ENCODE measurements around the gene KRTAP29-1.
"Not testable (repeated sequence)": the region's sequence is repeated elsewhere in the genome, so short reads cannot be mapped to it uniquely, and the experiment has no call there.

KRTAP29-1 gene

GRCh38 chr17:41301916-41302901 is at the start of gene KRTAP29-1:
KRTAP29-1 (minus strand) TSS chr17:41302851; CDS start chr17:41302851, 0 bp downstream.
- no peaks in the 10 kb centered on the region for H3K4me1 ChIP-seq (ENCODE audit: control insufficient read depth, insufficient read depth, low read length)
- no peak within 1 kb of the TSS for H3K9ac ChIP-seq (ENCODE audit: low read length)
- no peaks in the 10 kb centered on the region for H3K36me3 ChIP-seq (ENCODE audit: control insufficient read depth, insufficient read depth, low read length)
- H3K27me3 ChIP-seq (ENCODE audit: control insufficient read depth, insufficient read depth, low read length) = no peaks in the 10 kb centered on the region
- H3K27ac ChIP-seq (ENCODE audit: low read depth, low read length) = no peak within 1 kb of the TSS
- no peak within 1 kb of the TSS for H3K4me3 ChIP-seq (ENCODE audit: low read length)

DNA sequence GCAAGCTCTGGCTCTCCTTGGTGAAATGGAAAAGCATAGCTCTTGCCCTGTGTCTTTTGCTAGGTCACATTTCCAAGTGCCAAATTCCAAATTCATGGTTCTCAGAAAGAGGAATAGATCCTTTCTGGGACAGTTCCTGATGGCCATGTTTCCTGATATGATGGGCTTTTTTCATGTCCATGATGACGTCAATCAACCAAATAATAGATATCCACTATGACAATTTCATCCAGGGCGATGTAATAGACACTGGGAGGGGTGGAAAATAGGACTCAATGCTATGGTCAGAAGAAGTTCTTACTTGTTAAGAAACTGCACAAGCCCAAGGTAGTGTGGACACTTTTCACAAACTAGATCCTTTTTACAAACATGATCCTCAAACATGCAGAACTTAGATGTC is 48.5 kb upstream of the KRTAP29-1 start:
- Histone ChIP-seq H3K36me3 (ENCODE audit: control insufficient read depth, insufficient read depth, low read length) (no peaks in the 10 kb centered on the region), H3K9ac (ENCODE audit: low read length) (no peak overlapping the region), H3K27me3 (ENCODE audit: control insufficient read depth, insufficient read depth, low read length) (no peaks in the 10 kb centered on the region), H3K27ac (ENCODE audit: low read depth, low read length) (no peak overlapping the region), H3K4me1 (ENCODE audit: control insufficient read depth, insufficient read depth, low read length) (no peaks in the 10 kb centered on the region), H3K4me3 (ENCODE audit: low read length) (no peak overlapping the region)

DNA sequence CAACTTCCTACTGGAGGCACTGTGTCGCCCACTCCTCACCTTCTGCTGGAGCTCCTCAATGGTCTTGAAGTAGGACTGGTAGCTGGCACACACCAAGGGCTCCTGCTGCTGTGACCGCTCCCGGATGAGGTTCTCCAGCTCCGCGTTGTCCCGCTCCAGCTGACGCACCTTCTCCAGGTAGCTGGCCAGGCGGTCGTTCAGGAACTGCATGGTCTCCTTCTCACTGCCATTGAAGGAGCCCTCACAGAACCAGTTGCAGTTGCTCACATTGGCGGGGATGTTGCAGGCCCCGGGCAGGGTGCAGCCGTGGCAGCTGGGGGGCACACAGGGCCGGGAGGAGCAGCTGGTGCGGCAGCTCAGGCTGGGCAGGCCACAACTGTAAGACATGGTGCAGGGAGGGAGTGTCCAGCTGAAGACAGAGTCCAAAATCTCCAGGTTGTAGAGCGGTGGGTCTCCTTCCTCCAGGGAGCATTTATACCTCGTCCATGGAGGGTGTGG is 47.8 kb upstream of the KRTAP29-1 start, which contains the start of gene KRT33A:
Gene KRT33A (minus strand): TSS at position 448 of the 498 bp plus-strand sequence. CDS start 61 bp downstream, at position 387.
- not testable (repeated sequence) for H3K9ac ChIP-seq (ENCODE audit: low read length); H3K36me3 ChIP-seq (ENCODE audit: control insufficient read depth, insufficient read depth, low read length); H3K4me3 ChIP-seq (ENCODE audit: low read length); H3K4me1 ChIP-seq (ENCODE audit: control insufficient read depth, insufficient read depth, low read length); H3K27ac ChIP-seq (ENCODE audit: low read depth, low read length); H3K27me3 ChIP-seq (ENCODE audit: control insufficient read depth, insufficient read depth, low read length)

DNA sequence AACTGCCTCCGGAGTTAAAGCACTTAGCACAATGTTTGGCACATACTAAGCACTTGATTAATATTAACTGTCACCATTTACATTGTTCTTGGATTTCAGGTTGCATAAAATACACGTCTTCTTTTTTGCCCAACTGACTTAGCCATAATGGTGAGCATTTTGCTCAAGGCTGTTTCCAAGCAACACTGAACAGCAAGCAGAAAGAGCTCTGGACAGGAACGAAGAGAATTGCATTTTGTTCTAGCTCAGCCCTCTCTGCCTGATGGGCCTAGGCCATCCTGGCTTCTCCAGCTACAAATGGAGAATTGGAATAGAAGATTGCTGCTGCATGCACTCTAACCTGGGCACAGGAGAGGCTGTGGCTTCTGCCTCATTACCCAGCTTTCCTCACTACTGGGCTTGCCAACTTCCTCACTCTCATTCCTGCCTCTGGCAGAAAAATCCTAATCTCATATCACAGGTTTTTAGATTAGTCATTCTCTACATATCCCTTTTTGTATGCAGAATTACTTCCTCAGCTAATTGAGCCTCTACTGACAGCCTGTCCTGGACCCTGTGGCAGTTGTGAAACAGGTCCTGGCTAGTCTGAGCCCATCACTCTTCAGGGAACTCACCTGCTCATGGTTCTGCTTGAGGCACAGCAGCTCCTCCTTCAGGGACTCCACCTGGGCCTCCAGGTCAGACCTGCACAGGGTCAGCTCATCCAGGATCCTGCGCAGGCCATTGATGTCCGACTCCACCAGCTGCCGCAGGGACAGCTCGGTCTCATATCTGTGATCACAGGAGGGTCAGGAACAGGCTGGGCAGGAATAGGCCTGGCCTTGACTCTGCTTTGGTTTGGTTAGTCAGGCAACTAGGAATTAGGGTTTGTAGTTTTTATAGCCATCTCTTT is 45.5 kb upstream of the KRTAP29-1 start:
- H3K27me3 ChIP-seq (ENCODE audit: control insufficient read depth, insufficient read depth, low read length) = no peaks in the 10 kb centered on the region
- H3K4me1 ChIP-seq (ENCODE audit: control insufficient read depth, insufficient read depth, low read length) = no peaks in the 10 kb centered on the region
- H3K36me3 ChIP-seq (ENCODE audit: control insufficient read depth, insufficient read depth, low read length) = no peaks in the 10 kb centered on the region
- no peak overlapping the region for H3K4me3 ChIP-seq (ENCODE audit: low read length)
- H3K9ac ChIP-seq (ENCODE audit: low read length) = no peak overlapping the region
- no peak overlapping the region for H3K27ac ChIP-seq (ENCODE audit: low read depth, low read length)

DNA sequence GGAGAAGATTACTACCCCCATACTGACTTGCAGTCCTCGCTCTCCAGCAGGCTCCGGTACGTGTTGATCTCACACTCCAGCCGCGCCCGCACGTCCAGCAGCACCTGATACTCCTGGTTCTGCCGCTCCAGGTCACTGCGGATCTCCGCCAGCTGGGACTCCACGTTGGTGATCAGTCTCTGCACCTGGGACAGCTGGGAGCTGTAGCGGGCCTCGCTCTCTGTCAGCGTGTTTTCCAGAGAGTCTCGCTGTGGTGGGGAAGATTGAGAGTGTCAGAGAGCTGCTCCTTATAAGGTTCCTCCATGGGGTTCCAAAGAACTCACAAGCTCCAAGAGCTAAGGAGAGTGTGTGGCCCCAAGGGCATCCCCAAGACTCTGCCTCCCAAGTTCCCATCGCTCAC is 43.8 kb upstream of the KRTAP29-1 start:
- not testable (repeated sequence) for H3K36me3 ChIP-seq (ENCODE audit: control insufficient read depth, insufficient read depth, low read length); H3K9ac ChIP-seq (ENCODE audit: low read length); H3K4me1 ChIP-seq (ENCODE audit: control insufficient read depth, insufficient read depth, low read length); H3K27ac ChIP-seq (ENCODE audit: low read depth, low read length); H3K4me3 ChIP-seq (ENCODE audit: low read length); H3K27me3 ChIP-seq (ENCODE audit: control insufficient read depth, insufficient read depth, low read length)

- Histone ChIP-seq H3K27me3 (ENCODE audit: control insufficient read depth, insufficient read depth, low read length) (no peaks in the 10 kb centered on the region), H3K27ac (ENCODE audit: low read depth, low read length) (no peak overlapping the region), H3K36me3 (ENCODE audit: control insufficient read depth, insufficient read depth, low read length) (no peaks in the 10 kb centered on the region), H3K4me1 (ENCODE audit: control insufficient read depth, insufficient read depth, low read length) (no peaks in the 10 kb centered on the region), H3K9ac (ENCODE audit: low read length) (no peak overlapping the region), H3K4me3 (ENCODE audit: low read length) (no peak overlapping the region)
Observed at GRCh38 chr17:41345992-41346391, 43.3 kb upstream of the KRTAP29-1 start.

DNA sequence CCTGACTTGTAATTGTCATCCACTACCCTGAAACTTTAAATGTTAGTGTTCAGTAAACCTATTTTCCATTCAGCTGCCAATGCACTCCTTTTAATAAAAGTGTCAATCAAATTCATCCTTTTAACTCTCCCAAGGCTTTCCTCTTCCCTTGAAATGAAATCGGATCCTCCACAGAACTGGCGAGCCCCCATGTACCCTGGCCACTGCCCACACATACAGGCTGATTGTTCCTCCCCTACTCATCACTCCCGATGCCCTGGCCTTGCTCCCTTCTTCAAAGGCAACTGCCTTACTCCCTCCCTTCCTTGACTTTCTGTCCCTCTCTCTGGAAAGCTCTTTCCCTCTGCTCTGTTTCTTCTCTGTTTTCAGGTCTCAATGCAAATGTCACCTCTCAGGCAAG is 40.4 kb upstream of the KRTAP29-1 start:
- Histone ChIP-seq H3K27me3 (ENCODE audit: control insufficient read depth, insufficient read depth, low read length) (no peaks in the 10 kb centered on the region), H3K4me3 (ENCODE audit: low read length) (no peak overlapping the region), H3K9ac (ENCODE audit: low read length) (no peak overlapping the region), H3K27ac (ENCODE audit: low read depth, low read length) (no peak overlapping the region), H3K4me1 (ENCODE audit: control insufficient read depth, insufficient read depth, low read length) (no peaks in the 10 kb centered on the region), H3K36me3 (ENCODE audit: control insufficient read depth, insufficient read depth, low read length) (no peaks in the 10 kb centered on the region)

DNA sequence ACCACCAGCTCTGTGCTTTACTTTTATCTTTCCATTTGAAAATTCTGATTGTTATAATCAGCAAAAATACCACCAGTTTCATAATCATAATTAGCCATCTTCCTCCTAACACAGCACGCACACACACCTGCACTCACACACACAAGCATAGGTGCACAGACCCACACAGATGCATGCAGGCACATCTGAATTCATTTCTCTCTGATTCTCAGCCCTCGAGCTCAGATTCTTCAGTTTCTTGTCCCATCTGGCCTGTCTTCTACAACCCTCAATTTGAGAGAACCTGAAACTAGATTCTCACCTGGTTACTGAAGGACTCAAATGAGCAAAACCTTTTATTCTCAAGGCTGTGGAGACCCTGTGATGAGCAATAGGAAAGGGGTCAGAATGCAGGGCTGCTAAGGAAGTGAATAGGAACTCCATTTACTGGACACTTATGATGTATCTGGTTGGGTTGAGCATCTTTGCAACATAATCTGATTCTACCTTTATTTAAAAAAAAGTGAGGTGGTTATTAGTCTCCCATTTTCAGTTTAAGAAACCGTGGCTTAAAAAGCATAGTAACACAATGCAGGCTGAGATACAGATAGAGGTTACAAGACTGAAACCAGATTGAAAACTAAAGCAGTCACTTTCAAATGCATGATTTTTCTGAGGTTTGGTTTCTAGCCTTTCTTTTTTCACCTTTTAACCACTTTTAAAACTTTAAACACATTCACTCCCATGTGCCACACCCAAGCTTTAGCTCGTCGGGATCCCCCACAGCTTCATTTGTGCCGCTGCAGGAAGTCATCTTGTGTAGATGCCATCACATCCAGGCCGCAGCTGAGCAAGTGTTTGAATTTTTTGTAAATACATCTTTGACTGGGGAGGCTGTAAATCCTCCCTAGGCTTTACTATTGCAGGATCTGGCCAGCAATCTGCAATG is 38.5 kb upstream of the KRTAP29-1 start:
- Histone ChIP-seq H3K4me3 (ENCODE audit: low read length) (no peak overlapping the region), H3K36me3 (ENCODE audit: control insufficient read depth, insufficient read depth, low read length) (no peaks in the 10 kb centered on the region), H3K9ac (ENCODE audit: low read length) (no peak overlapping the region), H3K27ac (ENCODE audit: low read depth, low read length) (no peak overlapping the region), H3K4me1 (ENCODE audit: control insufficient read depth, insufficient read depth, low read length) (no peaks in the 10 kb centered on the region), H3K27me3 (ENCODE audit: control insufficient read depth, insufficient read depth, low read length) (no peaks in the 10 kb centered on the region)

GRCh38 chr17:41340494-41340893 is 37.8 kb upstream of the KRTAP29-1 start:
- H3K4me3 ChIP-seq (ENCODE audit: low read length) = no peak overlapping the region
- H3K36me3 ChIP-seq (ENCODE audit: control insufficient read depth, insufficient read depth, low read length) = no peaks in the 10 kb centered on the region
- no peak overlapping the region for H3K27ac ChIP-seq (ENCODE audit: low read depth, low read length)
- no peak overlapping the region for H3K9ac ChIP-seq (ENCODE audit: low read length)
- no peaks in the 10 kb centered on the region for H3K4me1 ChIP-seq (ENCODE audit: control insufficient read depth, insufficient read depth, low read length)
- no peaks in the 10 kb centered on the region for H3K27me3 ChIP-seq (ENCODE audit: control insufficient read depth, insufficient read depth, low read length)

- Histone ChIP-seq H3K4me1 (ENCODE audit: control insufficient read depth, insufficient read depth, low read length) (no peaks in the 10 kb centered on the region), H3K9ac (ENCODE audit: low read length) (no peak overlapping the region), H3K36me3 (ENCODE audit: control insufficient read depth, insufficient read depth, low read length) (no peaks in the 10 kb centered on the region), H3K4me3 (ENCODE audit: low read length) (no peak overlapping the region), H3K27me3 (ENCODE audit: control insufficient read depth, insufficient read depth, low read length) (no peaks in the 10 kb centered on the region), H3K27ac (ENCODE audit: low read depth, low read length) (no peak overlapping the region)
Observed at GRCh38 chr17:41339571-41340172, 37.0 kb upstream of the KRTAP29-1 start.

- no peaks in the 10 kb centered on the region for H3K4me1 ChIP-seq (ENCODE audit: control insufficient read depth, insufficient read depth, low read length)
- no peak overlapping the region for H3K9ac ChIP-seq (ENCODE audit: low read length)
- H3K27ac ChIP-seq (ENCODE audit: low read depth, low read length) = no peak overlapping the region
- no peak overlapping the region for H3K4me3 ChIP-seq (ENCODE audit: low read length)
- no peaks in the 10 kb centered on the region for H3K36me3 ChIP-seq (ENCODE audit: control insufficient read depth, insufficient read depth, low read length)
- H3K27me3 ChIP-seq (ENCODE audit: control insufficient read depth, insufficient read depth, low read length) = no peaks in the 10 kb centered on the region
Observed at GRCh38 chr17:41338961-41339485, 36.4 kb upstream of the KRTAP29-1 start.

Measured in rectal smooth muscle tissue (tissue), 1 donor.